Hematopoietic multipotent progenitor cell treated with erythropoietin and hydrocortisone succinate and interleukin-3 and kit ligand, for 15 days (in vitro differentiated cells): Measurements from ENCODE around the gene UQCRFS1.
A peak's percentile ranks its signal among the peaks of the same experiment; 100 is the strongest.
"Not testable (repeated sequence)": the region's sequence is repeated elsewhere in the genome, so short reads cannot be mapped to it uniquely, and the experiment has no call there.

ENCODE experiments used
- DNase-seq: peaks from one replicate; pipeline ENCODE4 v3.0.0-alpha.2; 2015; ENCODE audit warnings: low spot score

Gene UQCRFS1

DNA sequence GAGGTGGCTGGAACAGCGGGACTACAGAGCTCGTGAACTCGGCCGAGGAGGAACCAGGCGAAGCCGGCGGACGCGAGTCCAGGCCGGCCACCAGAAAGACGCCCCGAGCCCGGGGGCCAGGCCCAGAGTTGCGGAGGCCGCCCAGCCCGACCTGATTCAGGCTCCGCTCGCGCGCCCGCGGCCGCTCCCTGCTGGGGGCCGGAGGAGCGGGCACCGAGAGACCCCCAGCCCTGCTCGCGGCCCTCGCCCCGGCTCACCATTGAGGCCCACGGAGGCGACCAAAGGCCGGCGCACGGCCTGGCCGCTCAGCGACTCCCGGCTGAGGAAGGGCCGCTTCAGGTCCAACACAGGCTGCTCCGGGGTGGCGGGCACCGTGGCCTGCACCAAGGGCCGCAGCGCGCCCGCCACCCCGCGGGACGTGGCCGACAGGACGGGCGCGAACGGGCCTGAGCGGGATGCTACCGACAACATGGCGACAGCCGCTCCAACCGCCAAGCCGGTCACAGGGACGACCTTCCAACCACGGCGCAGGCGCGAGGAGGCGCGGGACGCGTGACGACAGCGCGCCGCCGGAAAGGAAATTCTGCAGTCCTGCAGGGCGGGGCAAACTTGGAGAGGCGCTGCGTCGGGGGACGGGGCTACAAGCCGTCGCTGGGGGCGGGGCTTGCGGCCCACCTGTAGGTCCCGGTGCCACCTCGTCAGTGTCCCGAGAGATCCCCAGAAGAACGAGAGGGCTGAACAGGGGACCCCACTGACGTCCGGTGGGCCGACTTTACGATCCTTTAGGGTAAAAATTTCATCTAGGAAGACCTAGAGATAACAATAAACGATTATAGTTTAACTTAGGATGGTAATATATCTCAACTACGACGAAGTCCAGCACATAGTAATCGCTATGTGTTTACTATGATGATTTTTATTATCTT lies at the start of gene UQCRFS1:
TSS of gene UQCRFS1 (minus strand) at position 504 of the 926 bp plus-strand sequence. CDS start at position 471, 33 bp downstream.
- peak; percentile 88 for DNase-seq

DNA sequence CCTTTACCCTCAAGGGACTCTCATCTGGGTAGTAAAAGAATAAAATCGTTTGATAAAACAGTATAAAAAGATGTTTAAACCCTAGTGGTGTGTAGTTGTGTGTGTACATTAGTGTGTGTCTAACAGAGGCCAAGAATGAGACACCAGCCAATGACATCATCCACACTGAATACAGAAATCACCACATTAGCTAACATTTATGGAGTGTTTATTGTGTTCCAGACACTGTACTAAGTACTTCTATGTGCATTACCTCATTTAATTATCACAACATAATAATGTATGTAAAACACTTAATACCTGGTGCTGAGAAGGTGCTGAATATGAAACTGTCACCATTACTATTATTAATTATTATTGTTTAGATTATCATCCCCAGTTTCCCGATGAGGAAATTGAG lies 49.1 kb upstream of the UQCRFS1 start:
- no peak for DNase-seq

GRCh38 chr19:29260477-29261317 lies 47.7 kb upstream of the UQCRFS1 start:
- peak; percentile 54 for DNase-seq

DNA sequence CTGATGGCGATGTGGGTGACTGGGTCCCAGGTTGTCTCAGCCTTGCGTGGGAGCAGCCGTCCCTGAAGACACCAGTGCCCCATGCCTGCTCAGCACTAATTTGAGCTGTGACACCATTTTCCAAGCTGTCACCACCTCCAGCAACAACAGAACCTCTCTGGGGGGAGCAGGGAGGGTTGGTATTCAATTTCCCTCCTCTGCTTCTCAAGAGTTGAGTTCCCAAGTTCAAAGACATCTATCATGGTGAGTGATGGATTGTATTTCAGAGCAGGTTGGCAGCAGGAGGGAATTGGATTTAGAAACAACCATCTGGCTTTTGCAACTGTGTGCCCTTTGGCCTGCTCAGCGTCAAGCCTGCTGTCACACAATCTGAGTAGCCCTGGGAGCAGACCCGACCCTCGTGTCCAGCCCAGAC lies 46.9 kb upstream of the UQCRFS1 start:
- no peak for DNase-seq

DNA sequence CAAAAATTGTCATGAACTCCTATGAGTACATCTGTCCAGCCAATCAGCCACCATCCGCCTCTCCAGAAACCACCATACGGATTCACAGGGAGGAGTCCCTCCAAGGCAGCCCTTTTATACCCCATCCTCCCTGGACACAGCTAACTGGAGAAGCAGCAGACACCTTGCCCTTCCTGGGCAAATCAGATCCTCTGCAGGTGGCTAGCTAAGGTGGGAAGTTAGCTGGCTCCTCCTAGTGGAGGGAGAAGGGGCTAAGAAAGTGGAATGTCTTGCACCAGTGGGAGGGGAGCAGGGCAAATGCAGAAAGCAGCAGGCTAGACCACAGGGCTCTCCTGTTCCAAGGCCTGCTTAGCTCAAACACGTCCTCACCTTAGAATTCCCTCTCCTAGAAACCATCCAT lies 46.2 kb upstream of the UQCRFS1 start:
- no peak for DNase-seq

DNA sequence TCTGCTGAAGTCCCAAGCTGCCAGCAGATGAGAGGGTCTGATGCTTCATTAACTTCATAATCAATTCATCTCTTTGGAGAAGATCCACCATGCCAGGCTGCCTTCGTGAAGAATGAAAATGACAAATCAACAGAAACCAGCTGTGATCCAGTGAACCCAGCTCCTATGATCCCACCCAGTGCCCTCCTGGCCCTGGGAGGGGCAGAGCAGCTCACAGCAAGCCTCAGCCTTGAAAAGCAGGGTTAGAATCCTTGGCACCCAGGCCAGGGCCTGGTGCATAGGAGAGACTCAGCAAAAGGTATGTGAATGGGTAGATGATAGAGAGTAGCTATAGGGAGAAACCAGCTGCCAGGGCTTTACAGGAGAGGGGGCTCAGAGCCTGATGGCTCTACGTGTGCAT lies 43.6 kb upstream of the UQCRFS1 start:
- DNase-seq: no peak

DNA sequence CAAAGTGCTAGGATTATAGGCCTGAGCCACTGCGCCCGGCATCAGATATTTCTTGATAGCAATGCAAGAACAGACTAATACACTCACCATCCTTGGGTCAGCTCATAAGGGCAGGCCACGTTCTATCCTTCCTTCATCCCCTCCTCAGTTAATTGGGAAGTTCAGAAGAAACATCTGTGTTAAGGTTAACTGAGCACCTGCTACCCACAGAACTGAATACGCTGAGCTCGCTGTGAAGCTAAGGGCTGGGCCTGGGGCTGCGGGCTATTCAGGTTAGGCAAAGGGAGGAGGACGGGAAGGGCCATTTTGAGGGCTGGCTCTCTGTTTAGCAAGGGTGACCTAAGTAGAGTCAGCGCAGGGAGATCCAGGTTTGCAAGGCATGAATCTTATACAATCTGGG lies 43.0 kb upstream of the UQCRFS1 start:
- no peak for DNase-seq

- no peak for DNase-seq
These were observed 42.1 kb upstream of the UQCRFS1 start for GRCh38 chr19:29255006-29255405.

- DNase-seq: not testable (repeated sequence)
These were observed 36.8 kb upstream of the UQCRFS1 start for GRCh38 chr19:29249798-29250197.

- DNase-seq: no peak
These were observed 35.4 kb upstream of the UQCRFS1 start for GRCh38 chr19:29248332-29248844.

- DNase-seq: no peak
These were observed 34.9 kb upstream of the UQCRFS1 start for GRCh38 chr19:29247872-29248271.

GRCh38 chr19:29247471-29247870 lies 34.5 kb upstream of the UQCRFS1 start:
- DNase-seq: no peak

DNA sequence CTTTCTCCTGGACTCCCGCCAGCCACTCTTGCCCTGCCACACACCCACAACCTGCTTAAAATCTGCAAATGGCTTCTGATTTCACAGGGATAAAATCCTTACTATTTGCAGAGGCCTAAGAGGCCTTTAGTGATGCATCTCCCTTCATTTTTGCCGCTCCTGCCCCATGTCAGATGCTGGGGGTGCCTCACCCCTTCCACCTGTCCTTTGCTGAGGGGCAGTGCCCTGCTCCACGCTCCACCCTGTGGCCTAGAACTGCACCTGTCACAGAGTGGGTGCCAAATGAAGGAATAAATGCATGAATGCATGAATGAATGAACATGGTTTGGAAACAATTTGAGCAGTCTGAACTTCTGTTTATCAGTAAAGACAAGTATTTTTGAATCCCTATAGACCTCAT lies 34.1 kb upstream of the UQCRFS1 start:
- no peak for DNase-seq

GRCh38 chr19:29245215-29245614 lies 32.3 kb upstream of the UQCRFS1 start:
- DNase-seq: no peak

DNA sequence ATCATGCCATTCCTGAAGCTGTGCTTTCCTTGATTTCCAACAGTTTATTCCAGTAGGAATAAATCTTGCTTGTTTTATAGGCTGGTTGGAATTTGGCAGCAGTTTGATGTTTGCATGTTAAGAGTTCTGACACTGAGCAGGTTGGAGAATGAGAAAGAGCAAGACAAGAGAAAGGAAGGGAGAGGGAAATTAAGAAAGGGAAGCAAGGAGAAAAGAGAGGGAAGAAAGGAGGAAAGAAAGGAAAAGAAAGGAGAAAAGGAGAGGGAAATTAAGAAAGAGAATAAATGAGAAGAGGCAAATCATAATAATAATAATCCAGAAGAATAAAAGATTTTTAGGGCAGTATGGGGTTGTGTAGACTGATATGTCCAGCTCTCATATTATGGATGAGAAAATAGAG lies 28.4 kb upstream of the UQCRFS1 start:
- no peak for DNase-seq

- DNase-seq: no peak
These were observed 26.3 kb upstream of the UQCRFS1 start for GRCh38 chr19:29239213-29239776.

GRCh38 chr19:29233591-29233990 lies 20.6 kb upstream of the UQCRFS1 start:
- no peak for DNase-seq

DNA sequence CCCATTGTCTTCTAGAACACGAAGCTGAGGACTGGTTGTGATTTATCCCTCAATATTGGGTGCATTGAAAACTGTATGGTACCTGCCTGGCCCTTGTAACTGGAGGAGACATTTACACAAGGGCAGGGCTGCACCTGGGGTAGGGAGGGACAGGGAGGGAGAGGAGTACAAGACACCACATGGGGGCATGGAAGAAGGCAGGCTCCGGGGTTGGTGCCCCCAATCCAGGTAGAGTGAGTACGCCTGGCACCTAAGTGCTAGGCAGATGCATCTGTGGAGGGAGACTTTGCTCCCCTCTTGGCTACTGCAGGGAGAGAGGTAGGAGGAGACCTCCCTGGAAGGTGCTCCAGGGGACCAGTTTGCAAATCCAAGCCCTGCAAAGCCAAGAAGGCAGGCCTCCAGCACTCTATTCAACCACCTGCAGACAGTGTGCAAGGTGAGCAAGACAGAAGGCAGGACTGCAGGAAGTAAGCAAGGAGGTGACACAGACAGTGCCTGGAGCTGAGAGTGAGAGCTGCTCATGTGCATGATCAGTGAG lies 19.4 kb upstream of the UQCRFS1 start:
- DNase-seq: no peak

- DNase-seq: not testable (repeated sequence)
These were observed 18.4 kb upstream of the UQCRFS1 start for GRCh38 chr19:29231306-29231705.

- DNase-seq: no peak
These were observed 4.7 kb upstream of the UQCRFS1 start for GRCh38 chr19:29217616-29218015.

GRCh38 chr19:29216021-29216420 lies 3.1 kb upstream of the UQCRFS1 start:
- no peak for DNase-seq

DNA sequence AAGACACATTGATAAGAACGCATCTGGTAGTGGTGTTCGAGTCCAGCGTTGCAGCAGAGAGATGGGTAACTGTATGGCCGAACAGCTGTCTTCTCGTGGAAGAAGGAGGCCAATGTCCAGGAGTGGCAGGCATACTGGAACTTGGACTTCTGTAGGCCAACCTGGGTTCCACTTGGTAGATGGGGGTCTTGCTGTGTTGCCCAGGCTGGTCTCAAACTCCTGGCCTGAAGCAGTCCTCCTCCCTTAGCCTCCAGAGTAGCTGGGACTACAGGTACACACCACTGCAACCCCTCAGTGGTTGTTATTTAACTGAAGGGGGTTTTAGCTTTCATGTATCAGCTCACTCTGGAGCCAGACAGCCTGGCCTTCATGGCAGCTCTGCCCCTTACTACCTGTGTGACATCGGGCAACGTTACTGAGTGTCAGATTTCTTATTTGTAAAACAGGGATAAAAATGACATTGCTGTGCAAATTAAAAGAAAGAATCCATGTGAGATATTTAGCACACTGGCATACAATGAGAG lies 2.4 kb upstream of the UQCRFS1 start:
- no peak for DNase-seq
